ENCODE measurements around the gene CBFA2T3. TPM values are rescaled to one million over a fixed set of nuclear protein-coding genes. Genes with fewer than 3 reads are reported as not detected.
A peak's percentile ranks its signal among the peaks of the same experiment; 100 is the strongest.

Gene CBFA2T3
- total RNA-seq, 1 donor from 2014 or later, result 10.1 TPM

GRCh38 chr16:88910284-88911135 lies 66.5 kb downstream of the CBFA2T3 start:
- no peak for TF ChIP-seq CTCF (IDR thresholded peaks at IDR 0.05; ENCODE audit: unreplicated experiment)
- DNase-seq (ENCODE audit: low spot score in 2 of 2, unreplicated experiment in 2 of 2), result no peak
- H3K9me3 Mint-ChIP-seq, result no peaks in the 10 kb centered on the region
- no peaks in the 10 kb centered on the region for H3K36me3 Mint-ChIP-seq
- H3K27me3 Mint-ChIP-seq (ENCODE audit: low read depth), result no peaks in the 10 kb centered on the region
- peaks cover 2% of the 10 kb centered on the region for H3K4me1 Mint-ChIP-seq
- no peak overlapping the region for H3K4me3 Mint-ChIP-seq
- no peak overlapping the region for H3K27ac Mint-ChIP-seq

- no peak for TF ChIP-seq CTCF (IDR thresholded peaks at IDR 0.05; ENCODE audit: unreplicated experiment)
- Mint-ChIP-seq H3K9me3 (no peaks in the 10 kb centered on the region), H3K4me3 (no peak overlapping the region), H3K27ac (no peak overlapping the region), H3K4me1 (peaks cover 2% of the 10 kb centered on the region), H3K27me3 (ENCODE audit: low read depth) (no peaks in the 10 kb centered on the region), H3K36me3 (no peaks in the 10 kb centered on the region)
- no peak for DNase-seq (ENCODE audit: low spot score in 2 of 2, unreplicated experiment in 2 of 2)
These were observed 67.4 kb downstream of the CBFA2T3 start for GRCh38 chr16:88909431-88910210.

- DNase-seq (ENCODE audit: low spot score in 2 of 2, unreplicated experiment in 2 of 2), result no peak
- Mint-ChIP-seq H3K9me3 (no peaks in the 10 kb centered on the region), H3K36me3 (no peaks in the 10 kb centered on the region), H3K27me3 (ENCODE audit: low read depth) (no peaks in the 10 kb centered on the region), H3K27ac (no peak overlapping the region), H3K4me1 (peaks cover 2% of the 10 kb centered on the region), H3K4me3 (no peak overlapping the region)
- no peak for TF ChIP-seq CTCF (IDR thresholded peaks at IDR 0.05; ENCODE audit: unreplicated experiment)
These were observed 68.7 kb downstream of the CBFA2T3 start for GRCh38 chr16:88908307-88908706.

GRCh38 chr16:88907768-88908167 lies 69.2 kb downstream of the CBFA2T3 start:
- H3K4me3 Mint-ChIP-seq, result no peak overlapping the region
- no peaks in the 10 kb centered on the region for H3K36me3 Mint-ChIP-seq
- no peak for DNase-seq (ENCODE audit: low spot score in 2 of 2, unreplicated experiment in 2 of 2)
- no peaks in the 10 kb centered on the region for H3K27me3 Mint-ChIP-seq (ENCODE audit: low read depth)
- peaks cover 2% of the 10 kb centered on the region for H3K4me1 Mint-ChIP-seq
- no peaks in the 10 kb centered on the region for H3K9me3 Mint-ChIP-seq
- H3K27ac Mint-ChIP-seq, result no peak overlapping the region
- TF ChIP-seq CTCF (IDR thresholded peaks at IDR 0.05; ENCODE audit: unreplicated experiment), result no peak

GRCh38 chr16:88906535-88907105 lies 70.4 kb downstream of the CBFA2T3 start:
- Mint-ChIP-seq H3K4me1 (peaks cover 2% of the 10 kb centered on the region), H3K27ac (no peak overlapping the region), H3K9me3 (no peaks in the 10 kb centered on the region), H3K27me3 (ENCODE audit: low read depth) (no peaks in the 10 kb centered on the region), H3K36me3 (no peaks in the 10 kb centered on the region), H3K4me3 (no peak overlapping the region)
- TF ChIP-seq CTCF (IDR thresholded peaks at IDR 0.05; ENCODE audit: unreplicated experiment), result peak; percentile 25
- no peak for DNase-seq (ENCODE audit: low spot score in 2 of 2, unreplicated experiment in 2 of 2)
